Small intestine (tissue), 7 donors: Measurements from ENCODE around the gene EBNA1BP2. TPM values are rescaled to one million over a fixed set of nuclear protein-coding genes. Genes with fewer than 3 reads are reported as not detected.
"Not testable (repeated sequence)": the region's sequence is repeated elsewhere in the genome, so short reads cannot be mapped to it uniquely, and the experiment has no call there.

ENCODE experiments used
- DNase-seq, 2 donors: peaks; one replicate each; pipeline versions ENCODE4 v3.0.0 to v3.0.0-alpha.2; 2013
- FAIRE-seq: peaks from 2 replicates; lab custom pipeline; 2012; peaks lifted over from hg19 to GRCh38; lab: Jason Lieb, UNC
- H3K27ac ChIP-seq, 3 donors: one replicate each; pipeline ENCODE4 v1.5.1; 2013; ENCODE audit warnings: low read length in 2 of 3, mild to moderate bottlenecking in 2 of 3, control low read depth in 1 of 3, inconsistent platforms in 1 of 3, low read depth in 1 of 3, moderate library complexity in 1 of 3
- H3K27me3 ChIP-seq, 3 donors: one replicate each; pipeline ENCODE4 v1.6.1; 2013; ENCODE audit warnings: low read length in 3 of 3, inconsistent platforms in 1 of 3; ENCODE audit not compliant: control insufficient read depth in 3 of 3, insufficient read depth in 3 of 3
- H3K36me3 ChIP-seq, 3 donors: one replicate each; pipeline ENCODE4 v1.6.1; 2013; ENCODE audit warnings: low read length in 3 of 3, inconsistent platforms in 1 of 3, low read depth in 1 of 3, mild to moderate bottlenecking in 1 of 3, moderate library complexity in 1 of 3; ENCODE audit not compliant: control insufficient read depth in 3 of 3, insufficient read depth in 2 of 3
- H3K4me1 ChIP-seq, 3 donors: one replicate each; pipeline ENCODE4 v1.6.1; 2013; ENCODE audit warnings: low read length in 2 of 3, inconsistent platforms in 1 of 3, low read depth in 1 of 3, mild to moderate bottlenecking in 1 of 3, moderate library complexity in 1 of 3; ENCODE audit not compliant: control insufficient read depth in 3 of 3, insufficient read depth in 2 of 3
- H3K4me3 ChIP-seq, 3 donors: one replicate each; pipeline ENCODE4 v1.5.1; 2013; ENCODE audit warnings: low read length in 3 of 3, control low read depth in 1 of 3, inconsistent platforms in 1 of 3, low read depth in 1 of 3, mild to moderate bottlenecking in 1 of 3, moderate library complexity in 1 of 3
- H3K9me3 ChIP-seq, 2 donors: one replicate each; pipeline ENCODE4 v1.6.1; 2013; ENCODE audit warnings: low read depth in 1 of 2, low read length in 1 of 2; ENCODE audit not compliant: control insufficient read depth in 2 of 2, insufficient read depth in 1 of 2
- WGBS, 3 donors: extraction: QIAGEN DNeasy Blood & Tissue Kit; methylation state at CpG; one replicate each; pipeline ENCODE4 v1.1.7; 2013; 5-methylcytosine and 5-hydroxymethylcytosine counted together
- polyA plus RNA-seq, 4 donors: library from polyadenylated mRNA; stranded (reverse) in 3 of 4; unstranded in 1 of 4; fragments of 200-250 nt in 3 of 4; fragments of 120-200 nt in 1 of 4; gene quantifications; one replicate each; pipeline versions ENCODE4 v1.2.1 to v1.2.3, GENCODE V29; 2013
- donor health status: healthy with polysubstance abuse.
- donor health status: control.
- donor health status: control.
- donor health status: Bipolar disorder and iron deficiency.
- donor health status: healthy.

EBNA1BP2 gene
- polyA plus RNA-seq, 4 donors, result 31.3 to 78.6 (median 44.5) TPM

- FAIRE-seq (no peak), DNase-seq (no peak)
- no peaks in the 10 kb centered on the region for H3K4me1 ChIP-seq
- H3K27me3 ChIP-seq, result peaks cover 0 to 22% (median 5%) of the 10 kb centered on the region in 3 donors
- WGBS, 3 donors, result 82 to 90% (median 83%) methylated on average over 4 of the region's 4 CpGs
- H3K4me3 ChIP-seq, result no peak overlapping the region
- H3K36me3 ChIP-seq, result no peaks in the 10 kb centered on the region
- H3K9me3 ChIP-seq, result peaks cover 0 to 3% of the 10 kb centered on the region in 2 donors
- no peak overlapping the region for H3K27ac ChIP-seq
Measured at GRCh38 chr1:43140583-43140982, 31.5 kb downstream of the EBNA1BP2 start.

GRCh38 chr1:43140010-43140409, 32.1 kb downstream of the EBNA1BP2 start:
- H3K4me1 ChIP-seq, result no peaks in the 10 kb centered on the region
- no peak overlapping the region for H3K27ac ChIP-seq
- H3K36me3 ChIP-seq, result no peaks in the 10 kb centered on the region
- DNase-seq (no peak), FAIRE-seq (no peak)
- H3K4me3 ChIP-seq, result no peak overlapping the region
- H3K9me3 ChIP-seq, result peaks cover 0 to 3% of the 10 kb centered on the region in 2 donors
- H3K27me3 ChIP-seq, result peaks cover 0 to 20% (median 3%) of the 10 kb centered on the region in 3 donors

- WGBS, 3 donors, result 75 to 86% (median 80%) methylated on average over 8 of the region's 8 CpGs
- H3K27ac ChIP-seq, H3K9me3 ChIP-seq, DNase-seq, H3K4me1 ChIP-seq, H3K36me3 ChIP-seq, FAIRE-seq, H3K4me3 ChIP-seq: not testable (repeated sequence)
- peaks cover 0 to 13% (median 2%) of the 10 kb centered on the region in 3 donors for H3K27me3 ChIP-seq
Measured at GRCh38 chr1:43139295-43139694, 32.8 kb downstream of the EBNA1BP2 start.

GRCh38 chr1:43137445-43138052, 34.5 kb downstream of the EBNA1BP2 start:
- no peak overlapping the region for H3K27ac ChIP-seq
- no peak for DNase-seq
- no peak overlapping the region for H3K4me3 ChIP-seq
- H3K36me3 ChIP-seq, result no peaks in the 10 kb centered on the region
- peaks cover 0 to 3% (median 0%) of the 10 kb centered on the region in 3 donors for H3K27me3 ChIP-seq
- 81 to 85% (median 82%) methylated on average over 7 of the region's 7 CpGs for WGBS, 3 donors
- H3K4me1 ChIP-seq, result no peaks in the 10 kb centered on the region
- no peak for FAIRE-seq
- H3K9me3 ChIP-seq, result no peaks in the 10 kb centered on the region

GRCh38 chr1:43135857-43136781, 36.0 kb downstream of the EBNA1BP2 start:
- Histone ChIP-seq H3K27ac (no peak overlapping the region), H3K27me3 (no peaks in the 10 kb centered on the region), H3K4me1 (no peaks in the 10 kb centered on the region), H3K9me3 (no peaks in the 10 kb centered on the region), H3K4me3 (no peak overlapping the region), H3K36me3 (no peaks in the 10 kb centered on the region)
- peak in 1 of 2 donors; percentile 13 for DNase-seq
- no peak for FAIRE-seq
- 47 to 65% (median 54%) methylated on average over 9 of the region's 9 CpGs for WGBS, 3 donors

- Histone ChIP-seq H3K27ac (no peak overlapping the region), H3K27me3 (no peaks in the 10 kb centered on the region), H3K36me3 (no peaks in the 10 kb centered on the region), H3K9me3 (no peaks in the 10 kb centered on the region), H3K4me1 (no peaks in the 10 kb centered on the region), H3K4me3 (no peak overlapping the region)
- no peak for DNase-seq
- FAIRE-seq, result no peak
Measured at GRCh38 chr1:43134640-43135039, 37.5 kb downstream of the EBNA1BP2 start.

- DNase-seq, result no peak
- WGBS, 3 donors, result 26 to 49% (median 38%) methylated on average over 1 of the region's 1 CpG
- peaks cover 0 to 2% (median 0%) of the 10 kb centered on the region in 3 donors for H3K36me3 ChIP-seq
- FAIRE-seq, result no peak
- H3K4me3 ChIP-seq, result no peak overlapping the region
- no peaks in the 10 kb centered on the region for H3K4me1 ChIP-seq
- no peaks in the 10 kb centered on the region for H3K27me3 ChIP-seq
- no peak overlapping the region for H3K27ac ChIP-seq
- no peaks in the 10 kb centered on the region for H3K9me3 ChIP-seq
Measured at GRCh38 chr1:43134068-43134467, 38.0 kb downstream of the EBNA1BP2 start.

GRCh38 chr1:43129426-43129825, 42.7 kb downstream of the EBNA1BP2 start:
- no peak overlapping the region for H3K4me3 ChIP-seq
- no peaks in the 10 kb centered on the region for H3K4me1 ChIP-seq
- peaks cover 0 to 2% (median 0%) of the 10 kb centered on the region in 3 donors for H3K36me3 ChIP-seq
- no peaks in the 10 kb centered on the region for H3K27me3 ChIP-seq
- H3K9me3 ChIP-seq, result no peaks in the 10 kb centered on the region
- FAIRE-seq, result no peak
- no peak overlapping the region for H3K27ac ChIP-seq
- 66 to 83% (median 71%) methylated on average over 5 of the region's 5 CpGs for WGBS, 3 donors
- no peak for DNase-seq
